Globus pallidus (tissue), 1 donor: Measurements from ENCODE around the gene TMEM100.

Experiments used
- DNase-seq: peaks from one replicate; pipeline ENCODE4 v3.0.0-alpha.2; 2015; ENCODE audit warnings: low spot score

TMEM100 gene

DNA sequence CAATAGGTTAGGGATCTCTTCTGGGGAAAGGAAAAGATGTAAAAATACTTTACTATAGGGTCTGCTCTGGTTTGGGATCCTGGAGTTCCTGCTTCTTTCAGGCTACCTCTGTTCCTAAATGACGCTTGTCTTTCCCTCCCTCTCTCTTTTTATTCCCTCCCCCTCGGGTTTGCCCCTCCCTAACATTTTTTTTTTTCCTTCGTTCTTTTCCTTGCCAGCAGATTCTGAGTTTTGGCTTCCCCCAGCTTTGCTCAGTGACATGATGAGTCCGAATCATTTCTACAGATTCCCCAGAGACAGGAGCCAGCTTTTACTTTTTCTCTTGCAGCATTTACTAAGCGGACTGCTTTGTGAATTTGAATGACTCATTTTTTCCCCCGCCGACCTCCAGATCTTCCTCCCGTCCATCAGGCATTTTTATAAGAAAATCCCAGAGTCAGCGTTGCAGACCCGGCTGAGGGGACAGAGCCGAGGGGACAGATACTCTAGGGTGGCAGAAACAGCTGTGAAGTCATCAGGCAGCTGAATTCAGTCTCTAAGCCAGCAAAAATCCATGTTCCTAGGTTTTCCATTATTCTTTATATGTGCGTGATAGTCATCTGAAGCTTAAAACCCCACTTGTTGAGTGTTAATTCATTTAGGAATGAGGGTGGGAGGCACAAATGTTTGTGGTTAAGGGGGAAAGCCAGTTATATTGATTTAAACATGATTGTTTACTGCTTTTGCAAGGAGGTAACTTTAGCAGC lies at the start of gene TMEM100:
TMEM100 (minus strand) TSS at position 123 of the 746 bp plus-strand sequence. CDS start 1,794 bp downstream, outside the sequence.
- DNase-seq: no peak

GRCh38 chr17:55772086-55772485 lies 49.4 kb upstream of the TMEM100 start:
- no peak for DNase-seq

DNA sequence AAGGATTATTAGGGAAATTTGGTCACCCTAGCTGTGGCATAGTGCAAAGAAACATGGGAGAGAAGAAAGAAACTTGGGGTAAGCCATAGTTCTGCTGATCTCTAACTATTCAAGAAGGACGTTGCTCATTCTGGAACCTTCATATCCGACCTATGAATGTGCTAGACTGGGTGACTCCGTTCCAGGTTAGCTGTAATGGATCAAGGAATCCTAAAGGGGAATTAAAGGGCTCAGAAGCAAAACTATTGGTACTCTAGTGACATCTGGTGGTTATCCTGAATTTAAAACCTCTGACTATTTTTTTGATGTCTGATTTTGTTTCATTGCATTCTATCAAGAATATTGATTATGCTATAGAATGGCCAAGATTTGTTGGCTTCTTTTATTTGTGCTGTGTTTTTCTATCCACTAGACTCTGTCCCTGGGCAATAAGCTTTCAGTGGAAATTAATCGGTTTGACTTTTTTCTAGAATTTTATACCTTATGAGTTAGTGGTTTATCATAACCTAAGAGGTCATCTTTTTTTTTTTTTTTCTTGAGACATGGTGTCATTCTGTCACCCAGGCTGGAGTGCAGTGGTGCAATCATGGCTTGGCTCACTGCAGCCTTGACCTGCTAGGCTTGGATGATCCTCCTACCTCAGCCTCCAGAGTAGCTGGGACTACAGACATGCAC lies 47.7 kb upstream of the TMEM100 start:
- peak; percentile 37 for DNase-seq

DNA sequence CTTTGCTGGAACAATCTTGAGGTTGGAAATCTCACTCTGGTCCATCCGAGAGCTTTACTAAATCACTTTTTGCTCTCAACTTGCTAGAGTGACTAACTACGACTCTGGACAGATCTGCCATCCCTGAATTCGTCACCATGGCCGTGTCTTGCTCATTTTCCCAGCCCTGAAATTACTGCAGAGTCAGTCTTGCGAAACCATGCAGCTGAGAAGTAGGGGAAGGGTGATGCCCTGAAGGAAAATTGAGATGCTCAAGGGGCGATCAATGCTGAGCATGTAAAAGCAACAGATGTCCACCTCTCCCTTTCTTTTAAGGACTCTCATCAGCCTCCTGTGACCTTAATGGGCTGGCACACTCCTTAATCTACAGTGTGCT lies 46.9 kb upstream of the TMEM100 start:
- DNase-seq: no peak

- DNase-seq: no peak
Observed at GRCh38 chr17:55768936-55769624, 46.4 kb upstream of the TMEM100 start.

DNA sequence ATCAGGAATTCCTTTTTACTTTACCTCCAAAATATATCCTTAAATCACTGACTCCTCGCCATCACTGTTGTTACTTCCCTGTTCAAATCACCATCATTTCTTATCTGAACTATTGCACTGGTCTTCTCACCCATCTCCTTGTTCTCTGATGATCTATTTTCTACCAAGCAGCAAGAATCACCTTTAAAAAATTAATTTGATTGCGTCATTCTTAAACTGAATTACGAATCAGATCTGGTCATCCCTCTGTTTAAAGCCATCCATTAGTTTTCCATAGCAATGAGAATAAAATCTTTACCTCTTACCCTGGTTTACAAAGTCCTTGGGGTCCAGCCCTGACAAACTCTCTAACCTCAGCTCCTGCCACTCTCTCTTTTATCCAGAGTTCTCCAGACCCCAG lies 42.8 kb upstream of the TMEM100 start:
- no peak for DNase-seq

DNA sequence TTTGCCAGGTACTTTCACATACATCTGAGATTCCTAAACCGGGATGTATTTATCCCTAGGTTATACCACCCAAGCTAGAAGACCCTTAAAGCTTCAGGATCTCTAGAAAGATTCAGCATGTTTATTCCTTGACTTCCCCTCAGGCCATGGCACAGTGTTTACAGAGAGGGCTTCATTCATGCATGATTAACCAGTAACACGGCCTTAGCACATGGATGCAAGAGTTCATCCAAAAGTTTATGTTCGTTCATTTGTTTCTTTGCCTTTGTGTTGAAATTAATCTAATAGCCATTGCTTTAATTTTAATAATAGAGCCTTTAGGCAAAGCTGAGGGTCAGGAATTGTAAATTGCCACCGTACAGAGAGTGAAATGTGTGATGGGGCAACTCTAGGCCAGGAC lies 41.9 kb upstream of the TMEM100 start:
- no peak for DNase-seq

GRCh38 chr17:55763856-55764255 lies 41.2 kb upstream of the TMEM100 start:
- no peak for DNase-seq

- DNase-seq: no peak
Observed at GRCh38 chr17:55762086-55762858, 39.6 kb upstream of the TMEM100 start.

DNA sequence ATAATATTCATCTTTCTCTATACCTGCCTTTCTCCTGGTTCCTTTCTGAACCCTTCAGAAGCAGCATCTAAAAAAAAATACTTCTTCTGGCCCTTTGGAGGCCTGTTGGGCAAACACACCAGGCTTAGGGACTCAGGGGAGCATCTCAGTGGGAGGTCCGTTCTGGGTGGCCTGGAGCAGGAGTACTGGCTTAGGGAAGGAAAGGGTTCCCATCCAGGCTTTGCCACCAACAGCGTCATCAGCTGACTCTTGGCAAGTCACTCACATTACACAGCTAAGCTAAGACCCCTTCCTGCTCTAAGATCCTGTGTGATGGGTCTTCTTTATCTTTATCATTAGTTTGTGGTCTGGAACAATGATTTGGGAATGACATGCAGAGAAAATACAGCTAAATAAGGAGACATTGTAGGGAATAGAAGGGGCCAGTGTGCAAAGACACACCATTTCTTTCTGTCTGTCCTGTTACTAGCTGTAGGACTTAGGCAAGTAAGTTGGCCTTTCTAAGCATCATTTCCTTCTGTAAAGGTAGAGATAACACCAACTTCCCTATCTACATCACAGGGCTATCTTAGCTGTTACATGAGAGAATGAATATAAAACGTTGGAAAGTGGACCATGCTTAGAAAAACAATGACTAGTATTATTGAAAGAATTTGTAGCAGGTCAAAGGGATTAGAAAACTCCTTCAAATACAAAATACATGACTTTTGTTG lies 38.1 kb upstream of the TMEM100 start:
- no peak for DNase-seq

DNA sequence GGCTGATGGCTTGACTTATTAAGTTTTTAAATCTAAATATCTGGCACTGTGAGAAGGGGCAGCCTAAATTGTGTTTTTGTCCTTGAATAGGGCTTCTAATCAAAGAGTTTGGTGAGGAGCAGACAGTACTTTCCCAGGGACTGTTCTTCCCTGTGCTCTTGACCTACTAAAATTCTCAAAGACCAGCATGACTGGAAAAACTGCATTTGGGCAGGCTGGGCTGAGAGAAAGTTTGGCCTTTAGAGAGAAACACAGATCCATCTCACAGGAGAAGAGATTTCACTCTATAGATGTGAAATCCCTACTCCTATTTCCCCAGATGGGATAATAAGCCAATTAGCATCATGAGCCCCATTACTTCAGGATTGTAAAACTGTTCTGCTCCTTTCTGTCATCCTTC lies 35.5 kb upstream of the TMEM100 start:
- DNase-seq: no peak

DNA sequence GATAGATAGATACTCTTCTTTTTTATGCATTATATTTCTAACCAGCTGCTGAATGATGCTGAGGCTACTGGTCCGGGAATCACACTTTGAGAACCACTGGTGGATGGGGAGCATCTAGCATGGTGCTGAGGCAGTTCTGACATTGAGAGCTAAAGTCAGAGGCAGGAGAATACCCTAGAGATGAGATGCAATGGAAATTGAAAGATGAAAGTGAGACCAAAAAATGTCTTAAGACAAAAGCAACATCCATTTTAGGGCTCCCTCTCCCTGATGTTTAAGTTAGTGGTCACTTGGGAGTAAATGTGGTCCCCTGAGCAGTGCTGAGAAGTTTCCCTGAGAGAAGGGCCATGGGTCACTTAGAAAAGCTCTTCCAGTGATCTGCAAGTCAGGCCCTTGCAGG lies 35.0 kb upstream of the TMEM100 start:
- no peak for DNase-seq

DNA sequence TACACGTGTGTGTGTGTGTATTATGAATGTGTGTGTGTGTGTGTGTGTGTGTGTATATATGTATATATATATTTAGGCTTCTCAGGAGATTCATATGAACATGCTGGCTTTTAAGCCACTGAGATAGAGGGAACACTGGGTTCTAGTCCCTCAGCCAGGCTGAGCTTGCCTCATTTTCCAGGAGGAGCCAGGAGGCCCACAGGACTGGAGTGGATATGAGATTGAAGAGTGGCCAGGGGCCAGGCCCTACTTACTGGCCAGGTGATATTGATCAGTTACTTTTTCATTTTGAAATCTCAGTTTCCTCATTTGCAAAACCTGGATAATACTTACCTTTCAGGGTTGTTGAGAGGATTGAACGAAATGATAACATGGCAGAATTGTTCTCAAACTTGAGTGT lies 34.0 kb upstream of the TMEM100 start:
- DNase-seq: no peak

- no peak for DNase-seq
Observed at GRCh38 chr17:55751720-55752250, 29.1 kb upstream of the TMEM100 start.

GRCh38 chr17:55750750-55751657 lies 28.3 kb upstream of the TMEM100 start, which contains the start of gene PCTP:
Gene PCTP (plus strand): TSS chr17:55751051. CDS start chr17:55751104, 53 bp downstream.
- peak; percentile 77 for DNase-seq

GRCh38 chr17:55749985-55750384 lies 27.3 kb upstream of the TMEM100 start:
- no peak for DNase-seq

- no peak for DNase-seq
Observed at GRCh38 chr17:55748841-55749240, 26.2 kb upstream of the TMEM100 start.

DNA sequence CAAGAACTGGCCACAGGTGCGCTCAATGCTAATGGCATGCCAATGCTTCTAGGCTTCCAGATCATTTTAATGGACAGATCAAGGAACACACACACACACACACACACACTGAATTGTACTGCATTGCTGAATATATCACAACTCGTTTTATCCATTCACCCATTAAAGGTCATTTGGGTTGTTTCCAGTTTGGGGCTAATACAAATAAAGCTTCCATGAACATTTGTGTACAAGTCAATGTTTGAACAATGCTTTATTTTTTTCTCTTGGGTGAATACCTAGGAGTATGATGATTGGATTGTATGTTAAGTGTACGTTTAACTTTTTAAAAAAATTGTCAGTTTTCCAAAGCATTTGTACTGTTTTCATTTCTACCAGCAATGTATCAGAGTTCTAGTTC lies 24.5 kb upstream of the TMEM100 start:
- no peak for DNase-seq

DNA sequence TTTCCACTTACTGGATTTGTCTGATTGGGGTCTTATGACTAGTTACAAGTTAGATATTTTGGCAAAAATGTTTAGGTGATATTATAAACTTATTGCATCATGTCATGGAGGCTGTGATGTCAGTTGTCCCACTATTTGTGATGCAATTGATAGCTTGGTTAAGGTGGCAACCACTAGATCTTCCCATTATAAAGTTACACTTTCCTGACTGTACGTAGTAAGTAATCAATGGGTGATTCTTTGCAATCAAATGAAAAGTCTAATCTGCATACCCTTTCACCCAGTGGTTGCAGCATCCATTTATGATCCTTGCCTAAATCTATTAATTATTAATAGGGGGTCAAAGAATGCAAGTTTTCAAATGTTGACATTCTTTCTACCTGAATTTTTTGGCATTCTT lies 23.8 kb upstream of the TMEM100 start:
- DNase-seq: no peak

- DNase-seq: no peak
Observed at GRCh38 chr17:55745258-55745657, 22.6 kb upstream of the TMEM100 start.
